GM21619 (cell line): Measurements from ENCODE around the gene FAM3B.

ENCODE experiments used
- ATAC-seq: cut with Tn5 transposase; IDR thresholded peaks from one replicate; pipeline ENCODE4 v1.9.1; 2021; ENCODE audit not compliant: unreplicated experiment

The FAM3B gene

GRCh38 chr21:41367945-41368734 is 51.5 kb downstream of the FAM3B start:
- ATAC-seq, result peak; percentile 63

GRCh38 chr21:41368735-41369104 is 52.1 kb downstream of the FAM3B start:
- ATAC-seq, result no peak

GRCh38 chr21:41369105-41369919 is 52.7 kb downstream of the FAM3B start:
- ATAC-seq, result peak; percentile 35

GRCh38 chr21:41369920-41370839 is 53.6 kb downstream of the FAM3B start:
- ATAC-seq, result no peak

- ATAC-seq, result no peak
Observed at GRCh38 chr21:41370840-41371684, 54.5 kb downstream of the FAM3B start.

- ATAC-seq, result no peak
Observed at GRCh38 chr21:41371685-41372030, 55.1 kb downstream of the FAM3B start.

GRCh38 chr21:41373253-41373652 is 56.7 kb downstream of the FAM3B start:
- ATAC-seq, result no peak

GRCh38 chr21:41373763-41374162 is 57.2 kb downstream of the FAM3B start:
- no peak for ATAC-seq

GRCh38 chr21:41374177-41374712 is 57.6 kb downstream of the FAM3B start:
- no peak for ATAC-seq

- no peak for ATAC-seq
Observed at GRCh38 chr21:41374867-41375533, 58.4 kb downstream of the FAM3B start.

GRCh38 chr21:41375875-41376274 is 59.3 kb downstream of the FAM3B start:
- ATAC-seq, result no peak

- no peak for ATAC-seq
Observed at GRCh38 chr21:41377715-41378114, 61.1 kb downstream of the FAM3B start.

GRCh38 chr21:41378849-41379248 is 62.2 kb downstream of the FAM3B start:
- no peak for ATAC-seq

GRCh38 chr21:41379901-41380300 is 63.3 kb downstream of the FAM3B start:
- ATAC-seq, result no peak

GRCh38 chr21:41381731-41382130 is 65.1 kb downstream of the FAM3B start:
- ATAC-seq, result no peak

- no peak for ATAC-seq
Observed at GRCh38 chr21:41387042-41387819, 70.6 kb downstream of the FAM3B start.

- no peak for ATAC-seq
Observed at GRCh38 chr21:41387824-41388223, 71.2 kb downstream of the FAM3B start.

GRCh38 chr21:41388259-41388658 is 71.7 kb downstream of the FAM3B start:
- ATAC-seq, result no peak
